GM13976 (cell line): ENCODE measurements around the gene GOLGA2.

Source experiments
- DNase-seq: peaks from one replicate; pipeline ENCODE4 v3.0.0; 2012; ENCODE audit warnings: low spot score
- CTCF ChIP-seq: IDR thresholded peaks from 2 replicates; pipeline ENCODE4 v1.5.1; 2012; ENCODE audit warnings: borderline replicate concordance, mild to moderate bottlenecking; ENCODE audit not compliant: insufficient read depth; ENCODE audit errors: extremely low read depth, missing control alignments, control extremely low read depth
- in situ Hi-C: fragments of 300-500 bp; cut with MboI; formaldehyde crosslinking; loops from one replicate; pipeline ENCODE4 v1.12.0; 2022; ENCODE audit warnings: low sequenced_read_pairs, mixed read lengths, inconsistent platforms; ENCODE audit not compliant: unreplicated experiment

GOLGA2 gene

GRCh38 chr9:128219831-128220230, 56.0 kb downstream of the GOLGA2 start:
- in situ Hi-C loops: no loop called here
- TF ChIP-seq CTCF: no peak
- DNase-seq: no peak

DNA sequence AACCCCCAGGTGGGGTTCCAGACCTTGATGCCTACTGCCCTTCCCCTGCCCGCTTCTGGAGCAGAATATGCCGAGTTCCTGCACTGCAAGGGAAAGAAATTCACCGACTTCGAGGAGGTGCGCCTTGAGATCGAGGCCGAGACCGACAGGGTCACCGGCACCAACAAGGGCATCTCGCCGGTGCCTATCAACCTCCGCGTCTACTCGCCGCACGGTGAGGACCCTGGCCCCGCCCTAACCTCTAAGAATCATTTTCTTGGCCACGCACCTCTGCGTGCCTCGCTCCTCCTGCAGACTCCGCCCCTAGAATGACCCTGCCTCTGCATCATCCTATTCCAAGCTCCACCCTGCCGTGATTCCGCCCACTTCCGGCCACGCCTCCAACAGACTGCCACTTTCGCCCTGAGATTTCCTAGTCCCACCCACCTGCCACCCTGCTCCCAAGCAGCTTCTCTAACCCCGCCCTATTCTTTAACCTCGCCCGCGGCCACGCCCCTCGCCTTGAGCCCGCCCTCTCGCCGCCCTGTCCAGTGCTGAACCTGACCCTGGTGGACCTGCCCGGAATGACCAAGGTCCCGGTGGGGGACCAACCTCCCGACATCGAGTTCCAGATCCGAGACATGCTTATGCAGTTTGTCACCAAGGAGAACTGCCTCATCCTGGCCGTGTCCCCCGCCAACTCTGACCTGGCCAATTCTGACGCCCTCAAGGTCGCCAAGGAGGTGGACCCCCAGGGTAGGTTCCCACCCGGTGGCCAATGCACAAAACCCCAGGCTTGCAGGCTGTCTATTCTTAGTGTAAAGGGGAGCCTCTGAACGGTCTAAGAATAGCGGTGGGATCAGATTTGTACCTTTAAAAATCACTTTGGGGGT, 57.1 kb downstream of the GOLGA2 start:
- peak; percentile 97 for DNase-seq
- TF ChIP-seq CTCF: no peak
- in situ Hi-C loops: no loop called here

DNA sequence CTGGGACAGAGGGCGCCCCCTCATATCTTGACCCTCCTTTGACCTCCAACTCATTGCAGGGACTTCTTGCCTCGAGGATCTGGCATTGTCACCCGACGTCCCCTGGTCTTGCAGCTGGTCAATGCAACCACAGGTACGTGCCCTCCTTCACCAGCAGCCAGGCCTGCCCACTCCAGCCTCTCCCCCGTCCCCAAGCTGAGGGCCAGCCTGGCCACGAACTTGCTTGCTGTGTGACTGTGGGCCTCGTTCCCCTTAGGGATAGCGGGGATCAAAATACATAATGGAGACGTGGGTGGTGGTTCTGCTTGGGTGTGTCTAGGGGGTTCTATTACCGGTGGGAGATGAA, 57.7 kb downstream of the GOLGA2 start:
- in situ Hi-C loops: no loop called here
- no peak for DNase-seq
- no peak for TF ChIP-seq CTCF

DNA sequence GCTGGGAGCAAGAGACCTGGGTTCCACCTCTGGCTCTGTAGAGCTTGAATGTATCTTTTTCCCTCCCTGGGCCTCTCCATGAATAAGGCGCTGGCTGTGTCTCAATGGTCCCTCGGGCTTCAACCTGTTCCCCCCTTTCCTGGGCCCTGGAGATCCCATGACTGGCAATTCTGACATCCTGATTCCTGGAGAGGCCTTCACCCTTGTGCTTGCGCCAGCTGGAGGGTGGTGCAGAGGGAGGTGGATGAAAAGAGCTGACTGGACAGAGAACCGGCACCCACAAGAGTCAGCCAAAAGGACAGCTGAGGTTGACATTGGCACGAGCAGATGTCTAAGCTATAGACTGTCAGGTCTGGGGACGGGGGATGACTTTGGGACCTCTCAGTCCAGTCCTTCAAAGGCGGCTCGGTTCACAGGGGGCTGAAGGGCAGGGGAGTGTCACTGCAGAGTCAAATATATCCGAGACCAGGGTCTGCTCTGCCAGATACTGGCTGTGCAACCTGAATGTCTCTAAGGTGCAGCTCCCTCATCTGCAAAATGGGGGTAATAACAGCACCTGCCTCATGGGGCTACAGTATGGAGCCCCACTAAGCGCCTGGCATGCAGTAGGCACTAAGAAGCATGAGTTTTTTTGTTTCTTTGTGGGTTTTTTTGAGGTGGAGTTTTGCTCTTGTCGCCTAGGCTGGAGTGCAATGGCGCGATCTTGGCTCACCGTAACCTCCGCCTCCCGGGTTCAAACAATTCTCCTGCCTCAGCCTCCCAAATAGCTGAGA, 58.8 kb downstream of the GOLGA2 start:
- no peak for TF ChIP-seq CTCF
- DNase-seq: no peak
- in situ Hi-C loops: no loop called here

- in situ Hi-C loops: no loop called here
Measured at GRCh38 chr9:128215491-128216409, 60.1 kb downstream of the GOLGA2 start.

More at GRCh38 chr9:128215491-128216409, 60.1 kb downstream of the GOLGA2 start:
- DNase-seq: peak; percentile 68
- no peak for TF ChIP-seq CTCF
